Endothelial cell of umbilical vein (primary cell): ENCODE data around the gene ZNF664.

Experiments
- CTCF ChIP-seq, 2 donors: IDR thresholded peaks; 1 replicate in 1 of 2; 2 replicates in 1 of 2; pipeline ENCODE4 v1.5.1; 2011; ENCODE audit warnings: low read length in 2 of 2, mild to moderate bottlenecking in 2 of 2, moderate library complexity in 2 of 2, control low read depth in 1 of 2, inconsistent platforms in 1 of 2, low read depth in 1 of 2; ENCODE audit not compliant: insufficient read depth in 1 of 2; ENCODE audit errors: extremely low read depth in 1 of 2
- EZH2 ChIP-seq: IDR thresholded peaks from 2 replicates; pipeline ENCODE4 v1.6.1; 2012; ENCODE audit warnings: borderline replicate concordance, low read depth, mild to moderate bottlenecking, moderate library complexity, low read length, inconsistent platforms; ENCODE audit not compliant: severe bottlenecking
- FOS ChIP-seq: IDR thresholded peaks from 2 replicates; pipeline ENCODE4 v1.6.1; 2011; ENCODE audit warnings: mild to moderate bottlenecking, low read length, moderate library complexity, borderline replicate concordance; ENCODE audit not compliant: insufficient read depth
- POLR2A ChIP-seq: IDR thresholded peaks from 2 replicates; pipeline ENCODE4 v1.6.1; 2012; ENCODE audit warnings: low read depth, mild to moderate bottlenecking, control low read depth, low read length
- POLR2AphosphoS5 ChIP-seq: IDR thresholded peaks from 2 replicates; pipeline ENCODE4 v1.6.1; 2012; ENCODE audit warnings: low read depth, mild to moderate bottlenecking, control low read depth, low read length, moderate library complexity; ENCODE audit not compliant: insufficient read depth

GRCh38 chr12:123984903-123985302, 11.9 kb downstream of the ZNF664 start:
- no peak for TF ChIP-seq CTCF (IDR thresholded peaks at IDR 0.05; ENCODE audit: extremely low read depth in 1 of 2, insufficient read depth in 1 of 2, low read depth in 1 of 2, low read length in 2 of 2)
- no peak for TF ChIP-seq POLR2A
- TF ChIP-seq FOS, result no peak
- TF ChIP-seq EZH2, result no peak
- TF ChIP-seq POLR2AphosphoS5, result no peak
